T-helper 17 cell (primary cell): ENCODE results near the gene CASP6. TPM values are rescaled to one million over a fixed set of nuclear protein-coding genes. Genes with fewer than 3 reads are reported as not detected.
A peak's percentile ranks its signal among the peaks of the same experiment; 100 is the strongest.

ENCODE experiments used
- ATAC-seq: fragments of 150-1000 bp; cut with Tn5 transposase; 2 replicates; pipeline ENCODE4 v1.10.0; 2021; ENCODE audit warnings: mild to moderate bottlenecking, moderate library complexity
- DNase-seq, 3 donors: peaks; one replicate each; pipeline versions ENCODE4 v3.0.0 to v3.0.0-alpha.2; 2020 to 2021
- H3K9me3 ChIP-seq: one replicate; pipeline ENCODE4 v1.7.0; 2013; ENCODE audit warnings: low read length, mild to moderate bottlenecking; ENCODE audit not compliant: control insufficient read depth, poor library complexity, severe bottlenecking
- H3K27ac Mint-ChIP-seq: one replicate; pipeline ENCODE4 v1.8.0; 2022; ENCODE audit warnings: mild to moderate bottlenecking, moderate library complexity, mixed read lengths
- H3K27me3 Mint-ChIP-seq: one replicate; pipeline ENCODE4 v1.8.0; 2022; ENCODE audit warnings: mixed read lengths
- H3K36me3 Mint-ChIP-seq: one replicate; pipeline ENCODE4 v1.8.0; 2022; ENCODE audit warnings: low read depth, mixed read lengths
- H3K4me1 Mint-ChIP-seq: one replicate; pipeline ENCODE4 v1.8.0; 2022; ENCODE audit warnings: mild to moderate bottlenecking, mixed read lengths
- H3K4me3 Mint-ChIP-seq: one replicate; pipeline ENCODE4 v1.8.0; 2022; ENCODE audit warnings: mild to moderate bottlenecking, moderate library complexity, mixed read lengths
- total RNA-seq, 4 donors: library from RNA in 2 of 4; stranded (reverse) in 2 of 4; gene quantifications; one replicate each; pipeline ENCODE4 v1.2.3 and lab custom pipeline; 2022 to 2026

Gene CASP6
- total RNA-seq, 2 donors from 2014 or later: 16.8 to 17.1 TPM

GRCh38 chr4:109730619-109731545, 27.6 kb upstream of the CASP6 start:
- H3K4me3 Mint-ChIP-seq: peak overlapping the region; percentile 91
- peaks cover 6% of the 10 kb centered on the region for H3K36me3 Mint-ChIP-seq
- H3K4me1 Mint-ChIP-seq: peaks cover 21% of the 10 kb centered on the region
- H3K9me3 ChIP-seq: no peaks in the 10 kb centered on the region
- no peak for DNase-seq
- H3K27ac Mint-ChIP-seq: no peak overlapping the region
- no peaks in the 10 kb centered on the region for H3K27me3 Mint-ChIP-seq
- ATAC-seq: no peak

DNA sequence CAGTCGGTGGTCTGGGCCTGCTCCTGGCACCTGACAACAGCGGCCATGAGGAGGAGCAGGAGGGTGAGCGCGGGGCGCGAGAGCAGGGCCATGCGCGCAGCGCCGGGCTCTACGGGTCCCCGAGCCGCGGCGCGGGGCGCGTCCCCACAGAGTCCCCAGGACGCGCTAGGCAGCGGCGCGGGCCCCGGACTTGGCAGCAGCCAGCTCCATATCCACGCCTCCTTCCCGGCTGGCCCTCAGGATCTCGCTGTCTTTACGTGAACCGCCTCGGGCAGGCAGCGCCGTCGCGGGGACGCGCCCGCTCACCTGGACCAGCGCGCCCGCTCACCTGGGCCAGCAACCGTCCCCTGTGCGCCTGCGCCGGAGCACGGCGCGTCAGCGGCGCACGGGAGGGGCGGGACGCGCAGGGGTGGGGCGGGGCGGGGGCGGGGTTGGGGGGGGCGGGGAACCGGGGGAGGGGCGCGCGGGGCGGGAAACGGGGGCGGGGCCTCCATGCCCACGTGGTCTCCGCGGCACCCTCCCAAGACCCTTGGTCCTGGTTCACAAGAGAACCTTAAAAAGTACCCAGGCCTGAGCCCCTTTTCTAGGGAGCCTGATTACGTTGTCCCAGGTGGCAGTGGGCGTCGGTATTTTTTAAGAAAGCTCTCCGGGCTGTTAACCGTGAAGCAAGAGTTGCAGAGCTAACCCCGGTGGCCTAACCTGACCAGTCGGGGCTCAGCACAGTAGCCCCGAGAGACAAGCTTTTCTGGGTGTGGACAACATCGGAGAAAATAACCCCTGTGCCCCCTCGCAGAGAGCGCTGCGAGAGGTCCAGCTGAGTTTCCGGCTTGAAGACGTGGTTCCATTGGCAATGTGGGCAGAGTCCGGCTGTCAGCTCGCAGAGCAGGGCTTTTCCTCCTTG, 26.7 kb upstream of the CASP6 start, which contains the start of gene PLA2G12A:
TSS of gene PLA2G12A (minus strand) at position 353 of the 901 bp plus-strand sequence. CDS start at position 92, 261 bp downstream.
- H3K4me3 Mint-ChIP-seq: peak within 1 kb of the TSS; percentile 91
- no peaks in the 10 kb centered on the region for H3K27me3 Mint-ChIP-seq
- H3K27ac Mint-ChIP-seq: no peak within 1 kb of the TSS
- peaks cover 7% of the 10 kb centered on the region for H3K36me3 Mint-ChIP-seq
- ATAC-seq (peak; percentile 94), DNase-seq (peak; percentile 75 to 83 (median 79))
- peaks cover 23% of the 10 kb centered on the region for H3K4me1 Mint-ChIP-seq
- H3K9me3 ChIP-seq: no peaks in the 10 kb centered on the region

DNA sequence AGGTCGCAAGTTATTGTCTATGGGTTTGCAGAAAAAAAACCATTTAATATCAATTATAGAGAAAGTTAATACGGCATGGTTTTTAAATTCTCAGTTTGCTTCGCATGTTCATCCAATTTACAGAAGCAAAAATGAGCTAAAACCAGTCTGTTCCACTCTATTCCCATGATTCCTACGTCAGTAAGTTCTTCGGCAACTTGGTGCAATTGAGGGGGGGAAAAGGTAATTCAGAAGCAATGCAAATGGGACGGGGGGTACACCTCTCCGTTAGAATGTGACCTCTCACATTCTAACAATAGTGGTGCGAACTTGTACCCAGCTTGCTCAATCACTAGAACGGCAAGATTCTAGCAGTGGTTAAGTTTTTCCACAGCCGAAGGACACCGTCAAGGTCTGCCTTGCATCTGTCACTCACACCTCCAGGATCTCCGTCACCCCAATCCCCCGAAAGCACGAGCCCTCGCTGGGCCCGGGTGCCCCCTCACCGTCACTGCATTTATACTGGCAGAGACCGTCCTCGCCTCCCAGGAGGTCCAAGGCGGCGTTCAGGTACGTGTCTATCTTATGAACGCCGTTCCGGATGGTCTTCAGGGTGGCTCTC, 26.0 kb upstream of the CASP6 start:
- DNase-seq: no peak
- ATAC-seq: no peak
- peaks cover 11% of the 10 kb centered on the region for H3K36me3 Mint-ChIP-seq
- H3K27ac Mint-ChIP-seq: no peak overlapping the region
- H3K27me3 Mint-ChIP-seq: no peaks in the 10 kb centered on the region
- H3K9me3 ChIP-seq: no peaks in the 10 kb centered on the region
- peaks cover 27% of the 10 kb centered on the region for H3K4me1 Mint-ChIP-seq
- peak overlapping the region; percentile 91 for H3K4me3 Mint-ChIP-seq

- DNase-seq (no peak), ATAC-seq (no peak)
- H3K9me3 ChIP-seq: no peaks in the 10 kb centered on the region
- Mint-ChIP-seq H3K27me3 (no peaks in the 10 kb centered on the region), H3K4me1 (peaks cover 29% of the 10 kb centered on the region), H3K4me3 (peak overlapping the region; percentile 31), H3K27ac (no peak overlapping the region), H3K36me3 (peaks cover 11% of the 10 kb centered on the region)
Measured at GRCh38 chr4:109728385-109728784, 25.1 kb upstream of the CASP6 start.

GRCh38 chr4:109723110-109723509, 19.9 kb upstream of the CASP6 start:
- DNase-seq (no peak), ATAC-seq (no peak)
- Mint-ChIP-seq H3K27me3 (no peaks in the 10 kb centered on the region), H3K36me3 (peaks cover 11% of the 10 kb centered on the region), H3K4me1 (peaks cover 23% of the 10 kb centered on the region), H3K27ac (no peak overlapping the region), H3K4me3 (no peak overlapping the region)
- H3K9me3 ChIP-seq: no peaks in the 10 kb centered on the region

GRCh38 chr4:109722357-109722756, 19.1 kb upstream of the CASP6 start:
- H3K9me3 ChIP-seq: no peaks in the 10 kb centered on the region
- no peak for ATAC-seq
- H3K27me3 Mint-ChIP-seq: no peaks in the 10 kb centered on the region

GRCh38 chr4:109721033-109721432, 17.8 kb upstream of the CASP6 start:
- H3K27ac Mint-ChIP-seq: no peak overlapping the region
- H3K36me3 Mint-ChIP-seq: peaks cover 10% of the 10 kb centered on the region
- no peak for DNase-seq
- no peaks in the 10 kb centered on the region for H3K9me3 ChIP-seq
- no peak overlapping the region for H3K4me3 Mint-ChIP-seq
- ATAC-seq: no peak
- H3K4me1 Mint-ChIP-seq: peaks cover 14% of the 10 kb centered on the region
- H3K27me3 Mint-ChIP-seq: no peaks in the 10 kb centered on the region

More at GRCh38 chr4:109722357-109722756, 19.1 kb upstream of the CASP6 start:
- no peak for DNase-seq
- Mint-ChIP-seq H3K27ac (no peak overlapping the region), H3K4me3 (no peak overlapping the region), H3K4me1 (peaks cover 19% of the 10 kb centered on the region), H3K36me3 (peaks cover 11% of the 10 kb centered on the region)

DNA sequence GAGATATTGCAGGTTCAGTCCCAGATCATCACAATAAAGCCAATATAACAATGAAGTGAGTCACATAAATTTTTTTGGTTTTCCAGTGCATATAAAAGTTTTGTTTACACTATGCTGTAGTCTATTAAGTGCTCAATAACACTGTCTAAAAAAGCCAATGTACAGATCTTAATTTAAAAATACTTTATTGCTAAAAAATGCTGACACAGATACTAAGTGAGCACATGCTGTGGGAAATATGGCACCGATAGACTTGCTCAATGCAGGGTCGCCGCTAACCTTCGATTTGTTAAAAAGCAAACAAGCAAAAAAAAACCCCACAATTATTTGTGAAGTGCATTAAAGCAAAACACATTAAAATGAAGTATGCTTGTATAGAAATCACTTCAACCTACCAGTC, 16.4 kb upstream of the CASP6 start:
- ATAC-seq (no peak), DNase-seq (no peak)

GRCh38 chr4:109718759-109719158, 15.5 kb upstream of the CASP6 start:
- no peak overlapping the region for H3K27ac Mint-ChIP-seq
- no peak overlapping the region for H3K4me3 Mint-ChIP-seq
- H3K9me3 ChIP-seq: no peaks in the 10 kb centered on the region
- H3K4me1 Mint-ChIP-seq: peaks cover 6% of the 10 kb centered on the region
- DNase-seq (no peak), ATAC-seq (no peak)
- H3K36me3 Mint-ChIP-seq: peaks cover 3% of the 10 kb centered on the region
- no peaks in the 10 kb centered on the region for H3K27me3 Mint-ChIP-seq

More for the DNA sequence above, 16.4 kb upstream of the CASP6 start:
- H3K9me3 ChIP-seq: no peaks in the 10 kb centered on the region
- peaks cover 11% of the 10 kb centered on the region for H3K4me1 Mint-ChIP-seq
- no peak overlapping the region for H3K27ac Mint-ChIP-seq
- H3K27me3 Mint-ChIP-seq: no peaks in the 10 kb centered on the region
- H3K36me3 Mint-ChIP-seq: peaks cover 6% of the 10 kb centered on the region
- H3K4me3 Mint-ChIP-seq: no peak overlapping the region

GRCh38 chr4:109713500-109713899, 10.3 kb upstream of the CASP6 start:
- Mint-ChIP-seq H3K4me1 (no peaks in the 10 kb centered on the region), H3K27ac (no peak overlapping the region), H3K27me3 (no peaks in the 10 kb centered on the region), H3K4me3 (no peak overlapping the region), H3K36me3 (peaks cover 3% of the 10 kb centered on the region)
- DNase-seq (no peak), ATAC-seq (no peak)
- no peaks in the 10 kb centered on the region for H3K9me3 ChIP-seq

GRCh38 chr4:109708990-109709389, 5.7 kb upstream of the CASP6 start:
- H3K27me3 Mint-ChIP-seq: no peaks in the 10 kb centered on the region
- peaks cover 2% of the 10 kb centered on the region for H3K36me3 Mint-ChIP-seq
- H3K4me3 Mint-ChIP-seq: no peak overlapping the region
- ATAC-seq (no peak), DNase-seq (no peak)
- H3K9me3 ChIP-seq: no peaks in the 10 kb centered on the region
- H3K27ac Mint-ChIP-seq: peak overlapping the region; percentile 9
- H3K4me1 Mint-ChIP-seq: peaks cover 4% of the 10 kb centered on the region

DNA sequence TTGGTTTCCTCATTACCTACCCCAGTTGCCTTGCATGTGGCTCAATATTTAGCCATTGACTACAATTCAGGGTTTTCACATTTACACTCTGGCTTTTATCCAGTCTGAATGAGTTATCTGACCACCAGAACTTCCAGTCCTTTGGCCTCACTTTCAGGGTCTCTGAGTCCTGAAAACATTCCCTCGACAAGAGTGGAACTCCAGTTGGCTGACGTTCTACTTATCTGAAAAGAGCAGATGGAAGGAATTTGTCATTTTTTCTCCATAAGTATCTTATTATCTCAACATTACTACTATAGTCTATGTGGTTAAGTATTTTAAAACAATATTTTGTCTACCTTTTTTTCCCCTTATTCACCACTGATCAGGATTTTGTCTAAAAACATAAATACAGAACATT, 5.2 kb upstream of the CASP6 start:
- H3K9me3 ChIP-seq: no peaks in the 10 kb centered on the region
- Mint-ChIP-seq H3K36me3 (peaks cover 2% of the 10 kb centered on the region), H3K4me1 (peaks cover 7% of the 10 kb centered on the region), H3K4me3 (no peak overlapping the region), H3K27me3 (no peaks in the 10 kb centered on the region), H3K27ac (peak overlapping the region; percentile 9)
- ATAC-seq (no peak), DNase-seq (no peak)
